ENCODE measurements around the gene THAP2.
A peak's percentile ranks its signal among the peaks of the same experiment; 100 is the strongest.
"Not testable (repeated sequence)": the region's sequence is repeated elsewhere in the genome, so short reads cannot be mapped to it uniquely, and the experiment has no call there.

Gene THAP2

DNA sequence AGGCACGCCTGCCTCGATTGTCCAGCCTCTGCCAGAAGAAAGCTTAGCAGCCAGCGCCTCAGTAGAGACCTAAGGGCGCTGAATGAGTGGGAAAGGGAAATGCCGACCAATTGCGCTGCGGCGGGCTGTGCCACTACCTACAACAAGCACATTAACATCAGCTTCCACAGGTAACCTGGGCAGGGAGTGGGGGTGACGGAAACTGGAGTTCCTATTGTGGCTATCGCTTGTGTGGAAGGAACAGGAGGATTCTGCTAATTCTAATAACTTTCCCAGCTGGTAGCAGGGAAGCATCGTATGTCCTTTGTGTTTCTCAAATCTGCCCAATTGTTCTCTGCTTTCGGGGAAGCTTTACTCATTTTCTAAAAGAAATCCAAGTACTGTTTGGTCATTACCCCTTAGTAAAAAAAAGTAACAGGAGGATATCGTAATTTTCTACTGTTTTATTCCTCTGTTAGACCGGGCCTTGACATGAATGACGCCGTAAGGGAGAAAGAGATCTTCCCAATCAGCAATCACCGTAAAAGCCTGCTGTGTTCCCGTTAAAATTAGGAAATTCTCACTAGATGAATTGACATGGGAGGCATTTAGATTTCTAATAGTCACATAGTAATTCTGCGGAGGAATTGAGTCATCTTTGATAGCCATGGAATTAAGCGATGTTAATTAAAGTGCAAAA is 449 bp downstream of the THAP2 start:
- DNase-seq: no peak

DNA sequence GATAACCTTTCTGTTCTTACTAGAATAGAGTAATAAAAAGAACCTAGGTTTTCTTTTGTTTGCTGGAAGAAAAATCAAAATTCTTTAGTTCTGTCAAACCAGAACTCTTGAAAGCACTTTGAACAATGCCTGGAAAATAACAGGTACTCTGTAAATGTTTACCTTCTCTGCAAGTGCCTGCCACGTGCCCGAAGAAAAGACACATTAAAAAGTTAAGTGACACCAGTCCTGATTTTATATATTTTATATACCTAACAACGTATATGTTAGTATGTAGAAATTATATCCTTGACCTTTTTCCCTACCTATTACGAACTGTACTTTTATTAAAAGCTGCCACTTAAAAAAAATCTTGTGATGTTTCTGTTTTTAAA is 976 bp downstream of the THAP2 start:
- no peak for DNase-seq

DNA sequence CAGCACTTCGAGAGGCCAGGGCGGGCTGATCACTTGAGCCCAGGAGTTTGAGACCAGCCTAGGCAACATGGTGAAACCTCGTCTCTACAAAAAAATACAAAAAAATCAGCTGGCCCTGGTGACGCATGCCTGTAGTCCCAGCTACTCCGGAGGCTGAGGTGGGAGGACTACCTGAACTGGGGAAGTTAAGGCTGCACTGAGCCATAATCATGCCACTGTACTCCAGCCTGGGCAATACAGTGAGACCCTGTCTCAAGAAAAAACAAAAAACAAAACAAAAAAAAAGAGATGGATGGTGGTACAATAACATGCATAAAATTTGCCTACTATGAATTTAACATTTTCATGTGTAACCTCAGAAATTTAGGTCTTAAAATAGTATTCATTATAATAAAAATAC is 2.2 kb downstream of the THAP2 start:
- no peak for DNase-seq

GRCh38 chr12:71671311-71671710 is 7.2 kb downstream of the THAP2 start:
- DNase-seq: no peak

- no peak for DNase-seq
These were observed 7.7 kb downstream of the THAP2 start for GRCh38 chr12:71671816-71672215.

GRCh38 chr12:71682466-71682865 is 18.4 kb downstream of the THAP2 start:
- DNase-seq: no peak

DNA sequence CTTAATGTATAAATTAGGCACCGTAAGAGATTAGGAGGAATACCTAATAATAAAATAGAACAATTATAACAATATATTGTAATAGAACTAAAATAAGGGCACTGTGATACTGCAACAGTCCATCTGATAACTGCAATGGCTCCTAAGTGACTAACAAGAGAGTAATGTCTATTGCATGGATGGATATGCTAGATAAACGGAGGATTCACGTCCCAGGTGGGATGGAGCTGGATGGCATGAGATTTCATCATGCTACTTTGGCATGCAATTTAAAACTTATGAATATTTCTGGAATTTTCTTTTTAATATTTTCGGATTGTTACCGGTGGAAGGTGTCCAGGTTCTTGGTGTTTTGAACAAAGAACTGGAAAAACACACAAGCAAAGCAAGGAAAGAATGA is 19.5 kb downstream of the THAP2 start:
- no peak for DNase-seq

GRCh38 chr12:71684081-71684480 is 20.0 kb downstream of the THAP2 start:
- no peak for DNase-seq

- no peak for DNase-seq
These were observed 21.3 kb downstream of the THAP2 start for GRCh38 chr12:71685312-71685906.

DNA sequence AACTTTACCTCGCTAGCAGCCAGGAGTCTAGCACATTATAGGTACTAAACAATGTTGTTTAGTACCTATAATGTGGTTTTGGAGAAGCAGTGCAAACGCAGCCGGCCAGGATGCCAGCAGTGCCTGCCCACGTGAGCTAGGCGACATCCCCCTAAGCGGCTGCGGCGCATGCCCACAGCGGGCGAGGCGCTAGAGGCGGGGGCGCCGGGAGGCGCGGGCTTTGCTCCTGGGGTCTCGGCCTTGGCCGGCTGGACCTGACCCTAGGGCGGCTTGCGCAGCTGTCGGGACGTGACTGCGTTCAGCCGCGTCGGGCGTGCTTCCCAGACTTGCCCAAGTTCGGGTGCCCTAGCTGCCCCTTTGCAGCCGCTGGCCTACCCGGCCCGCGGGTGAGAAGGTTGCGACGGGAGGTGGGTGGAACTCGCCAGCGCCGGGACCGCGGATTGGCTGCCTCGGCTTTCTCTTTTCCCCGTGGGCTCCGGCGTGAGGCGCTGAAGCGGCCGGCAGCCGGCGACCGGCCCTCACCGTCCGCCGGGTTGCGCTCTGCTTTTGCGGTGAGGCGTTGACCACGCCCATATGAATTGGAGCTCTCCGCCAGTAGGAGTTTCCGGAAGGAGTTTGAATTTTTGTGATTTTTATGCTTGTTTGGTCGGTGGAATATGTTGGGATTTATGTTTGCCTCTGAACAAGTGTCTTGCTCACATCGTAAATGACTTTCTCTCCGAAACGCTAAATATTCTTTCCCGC is 22.0 kb downstream of the THAP2 start, which contains the start of gene TMEM19:
TMEM19 (plus strand) TSS at position 169 of the 744 bp plus-strand sequence. CDS start 599 bp downstream, outside the sequence.
- peak; percentile 80 for DNase-seq

DNA sequence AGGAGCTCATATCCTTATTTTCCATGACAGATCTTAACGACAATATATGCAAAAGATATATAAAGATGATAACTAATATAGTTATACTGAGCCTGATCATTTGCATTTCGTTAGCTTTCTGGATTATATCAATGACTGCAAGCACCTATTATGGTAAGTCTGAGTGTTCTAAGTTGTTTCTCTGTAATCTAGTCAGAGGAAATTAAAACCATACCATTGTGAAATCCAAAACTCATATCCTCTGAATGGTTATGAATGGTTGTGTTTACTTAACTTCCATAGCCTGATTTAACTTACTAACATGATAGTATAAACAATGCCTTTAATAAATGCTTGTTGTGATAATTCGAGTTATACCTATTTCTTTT is 22.5 kb downstream of the THAP2 start:
- peak; percentile 23 for DNase-seq

- DNase-seq: not testable (repeated sequence)
These were observed 23.1 kb downstream of the THAP2 start for GRCh38 chr12:71687172-71687571.

DNA sequence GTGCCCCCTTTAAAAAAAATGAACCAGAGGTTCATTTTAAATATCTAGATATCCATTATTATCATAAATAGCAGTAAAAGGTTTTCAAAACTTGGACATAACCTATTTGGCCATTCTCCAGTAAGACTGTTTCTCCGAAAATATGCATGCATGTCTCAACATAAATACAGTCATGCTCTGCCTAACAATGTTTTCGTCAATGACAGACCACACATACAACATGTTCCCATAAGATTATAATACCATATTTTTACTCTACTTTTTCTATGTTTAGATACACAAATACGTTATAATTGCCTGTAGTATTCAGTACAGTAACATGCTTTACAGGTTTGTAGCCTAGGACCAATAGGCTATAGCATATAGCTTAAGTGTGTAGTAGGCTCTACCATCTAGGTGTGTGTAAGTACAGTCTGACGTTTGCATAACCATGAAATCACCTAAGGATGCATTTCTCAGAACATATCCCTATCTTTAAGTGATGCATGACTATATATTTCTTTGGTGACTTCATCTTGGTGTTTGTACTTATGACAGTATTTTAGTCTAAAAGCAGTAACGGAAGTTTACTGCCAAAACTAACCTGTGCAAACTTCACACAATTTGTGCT is 25.0 kb downstream of the THAP2 start:
- no peak for DNase-seq

GRCh38 chr12:71691504-71692129 is 27.5 kb downstream of the THAP2 start:
- no peak for DNase-seq

GRCh38 chr12:71693126-71693525 is 29.0 kb downstream of the THAP2 start:
- DNase-seq: no peak

DNA sequence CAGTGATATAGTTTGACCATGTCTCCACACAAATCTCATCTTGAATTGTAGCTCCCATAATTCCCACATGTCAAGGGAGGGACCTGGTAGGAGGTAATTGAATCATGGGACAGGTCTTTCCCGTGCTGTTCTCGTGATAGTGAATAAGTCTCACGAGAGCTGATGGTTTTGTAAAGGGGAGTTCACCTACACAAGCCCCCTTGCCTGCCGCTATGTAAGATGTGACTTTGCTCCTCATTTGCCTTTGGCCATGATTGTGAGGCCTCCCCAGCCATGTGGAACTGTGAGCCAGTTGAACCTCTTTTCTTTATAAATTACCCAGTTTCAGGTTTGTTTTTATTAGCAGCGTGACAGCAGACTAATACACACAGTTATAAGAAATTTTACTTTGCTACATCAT is 29.6 kb downstream of the THAP2 start:
- DNase-seq: not testable (repeated sequence)

DNA sequence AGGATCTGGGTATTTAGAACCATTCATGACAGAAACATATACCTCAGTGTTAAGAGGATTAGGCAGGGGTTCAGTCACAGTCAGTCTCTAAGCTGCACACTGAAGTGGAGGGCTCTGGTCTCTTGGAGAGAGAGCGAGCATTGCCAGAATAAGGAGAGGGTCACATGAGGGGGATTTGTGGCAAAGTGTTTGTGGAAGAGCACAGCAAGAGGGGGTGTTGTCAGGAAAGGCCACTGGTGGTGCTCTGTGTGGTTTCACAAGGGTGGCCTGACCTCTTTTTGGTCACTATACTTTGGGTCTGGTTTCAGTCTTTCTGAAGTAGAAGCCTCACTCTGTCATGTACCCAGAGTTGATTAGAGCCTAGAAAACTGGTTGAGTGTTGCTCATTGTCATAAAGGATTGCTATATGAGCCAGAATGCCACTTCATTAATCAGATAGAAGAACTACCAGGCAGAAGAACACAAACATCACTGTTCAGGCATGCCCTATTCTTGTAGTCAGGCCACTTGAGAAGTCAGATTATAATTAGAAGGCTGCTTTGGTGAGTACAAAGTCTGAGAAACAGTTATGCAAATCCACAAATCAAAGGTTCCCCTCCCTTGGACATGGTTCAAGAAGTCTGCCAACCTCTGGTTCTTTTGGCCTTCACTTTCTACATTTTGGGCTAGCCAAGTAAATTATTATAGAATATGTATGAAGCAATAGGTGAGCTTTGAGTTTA is 30.2 kb downstream of the THAP2 start:
- DNase-seq: no peak

GRCh38 chr12:71695782-71696181 is 31.7 kb downstream of the THAP2 start:
- DNase-seq: no peak

- DNase-seq: not testable (repeated sequence)
These were observed 38.1 kb downstream of the THAP2 start for GRCh38 chr12:71702181-71702580.

DNA sequence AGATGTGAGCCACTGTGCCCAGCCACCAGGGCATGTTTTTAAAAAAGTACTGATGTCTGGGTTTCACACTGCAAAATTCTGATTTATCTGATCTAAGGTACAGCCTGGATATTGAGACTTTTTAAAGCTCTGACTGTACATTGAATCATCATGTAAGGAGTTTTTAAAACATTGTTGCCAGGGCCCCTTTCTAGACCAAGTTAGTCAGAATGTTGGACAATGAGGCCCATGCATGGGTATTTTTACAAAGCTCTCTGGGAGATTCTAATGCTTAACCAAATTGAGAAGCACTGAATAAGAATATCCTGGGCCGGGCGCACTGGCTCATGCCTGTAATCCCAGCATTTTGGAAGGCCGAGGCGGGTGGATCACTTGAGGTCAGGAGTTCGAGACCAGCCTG is 38.5 kb downstream of the THAP2 start:
- DNase-seq: no peak

- DNase-seq: no peak
These were observed 39.1 kb downstream of the THAP2 start for GRCh38 chr12:71703206-71703605.

- DNase-seq: no peak
These were observed 40.8 kb downstream of the THAP2 start for GRCh38 chr12:71704920-71705319.

DNA sequence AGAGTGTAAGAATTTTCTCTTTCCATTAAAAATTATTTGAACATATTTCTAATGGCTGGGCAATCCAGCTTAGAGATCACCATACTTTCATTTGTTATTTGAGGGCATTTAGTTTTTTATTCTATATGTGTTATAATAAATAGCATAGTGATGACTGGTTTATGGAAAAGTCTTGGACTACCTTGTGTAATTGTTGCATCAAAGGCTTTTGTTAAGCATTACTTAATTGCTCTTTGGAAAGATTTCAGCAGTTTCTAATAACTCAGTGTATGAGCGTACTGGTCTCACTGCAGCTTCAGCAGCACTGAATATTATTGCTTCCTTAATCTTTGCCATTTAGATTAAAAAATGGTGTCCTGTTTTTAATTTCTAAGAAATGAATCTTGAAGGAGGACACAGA is 44.6 kb downstream of the THAP2 start:
- no peak for DNase-seq

Measured in NCI-H748 treated with DMSO at 0.1 percent for 48 hours (cell line).